GM19025 (cell line): Measurements from ENCODE around the gene IKZF1.
A peak's percentile ranks its signal among the peaks of the same experiment; 100 is the strongest.

Experiments used
- ATAC-seq: cut with Tn5 transposase; IDR thresholded peaks from one replicate; pipeline ENCODE4 v1.9.1; 2021; ENCODE audit warnings: mild to moderate bottlenecking, low read depth, moderate library complexity; ENCODE audit not compliant: unreplicated experiment

Gene IKZF1

DNA sequence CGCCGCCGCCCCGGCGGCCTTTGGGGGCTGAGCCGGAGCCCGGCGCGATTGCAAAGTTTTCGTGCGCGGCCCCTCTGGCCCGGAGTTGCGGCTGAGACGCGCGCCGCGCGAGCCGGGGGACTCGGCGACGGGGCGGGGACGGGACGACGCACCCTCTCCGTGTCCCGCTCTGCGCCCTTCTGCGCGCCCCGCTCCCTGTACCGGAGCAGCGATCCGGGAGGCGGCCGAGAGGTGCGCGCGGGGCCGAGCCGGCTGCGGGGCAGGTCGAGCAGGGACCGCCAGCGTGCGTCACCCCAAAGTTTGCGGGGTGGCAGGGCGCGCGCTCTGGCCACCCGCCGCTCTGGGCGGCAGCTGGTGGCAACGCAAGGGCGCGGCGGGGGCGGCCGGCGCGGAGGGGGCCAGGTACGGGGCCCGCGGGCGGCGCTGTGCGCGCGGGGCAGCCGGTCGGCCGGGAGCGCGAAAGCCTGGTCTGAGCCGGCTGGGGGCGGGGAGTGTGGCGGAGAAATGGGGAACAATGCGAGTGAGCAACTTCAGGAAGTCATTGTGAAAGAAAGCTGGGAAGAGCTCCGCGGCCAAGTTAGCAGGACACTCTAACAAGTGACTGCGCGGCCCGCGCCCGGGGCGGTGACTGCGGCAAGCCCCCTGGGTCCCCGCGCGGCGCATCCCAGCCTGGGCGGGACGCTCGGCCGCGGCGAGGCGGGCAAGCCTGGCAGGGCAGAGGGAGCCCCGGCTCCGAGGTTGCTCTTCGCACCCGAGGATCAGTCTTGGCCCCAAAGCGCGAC lies at the start of gene IKZF1:
Gene IKZF1 (plus strand): TSS at position 588 of the 782 bp plus-strand sequence. CDS start 14,346 bp downstream, outside the sequence.
- peak; percentile 37 for ATAC-seq

- ATAC-seq, result no peak
Observed at GRCh38 chr7:50261593-50261992, 42.9 kb upstream of the IKZF1 start.

DNA sequence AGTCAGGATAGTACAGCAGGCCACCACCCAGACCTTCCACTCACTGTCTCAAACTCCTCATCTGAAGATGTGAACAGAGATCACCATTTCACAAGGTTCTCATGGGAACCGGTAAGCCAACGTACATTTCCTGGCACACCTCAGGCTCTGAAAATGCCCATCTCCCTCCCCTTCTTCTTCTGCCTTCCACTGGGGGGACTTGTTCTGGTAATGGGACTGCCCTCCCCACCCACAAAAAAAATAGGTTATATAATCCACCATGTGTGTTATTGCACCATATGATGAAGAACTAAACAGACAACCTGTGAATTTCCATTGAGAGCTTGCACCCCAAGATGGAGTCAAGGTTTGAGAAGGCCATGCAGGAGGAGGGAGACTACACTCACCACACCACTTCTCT lies 42.1 kb upstream of the IKZF1 start:
- ATAC-seq, result no peak

DNA sequence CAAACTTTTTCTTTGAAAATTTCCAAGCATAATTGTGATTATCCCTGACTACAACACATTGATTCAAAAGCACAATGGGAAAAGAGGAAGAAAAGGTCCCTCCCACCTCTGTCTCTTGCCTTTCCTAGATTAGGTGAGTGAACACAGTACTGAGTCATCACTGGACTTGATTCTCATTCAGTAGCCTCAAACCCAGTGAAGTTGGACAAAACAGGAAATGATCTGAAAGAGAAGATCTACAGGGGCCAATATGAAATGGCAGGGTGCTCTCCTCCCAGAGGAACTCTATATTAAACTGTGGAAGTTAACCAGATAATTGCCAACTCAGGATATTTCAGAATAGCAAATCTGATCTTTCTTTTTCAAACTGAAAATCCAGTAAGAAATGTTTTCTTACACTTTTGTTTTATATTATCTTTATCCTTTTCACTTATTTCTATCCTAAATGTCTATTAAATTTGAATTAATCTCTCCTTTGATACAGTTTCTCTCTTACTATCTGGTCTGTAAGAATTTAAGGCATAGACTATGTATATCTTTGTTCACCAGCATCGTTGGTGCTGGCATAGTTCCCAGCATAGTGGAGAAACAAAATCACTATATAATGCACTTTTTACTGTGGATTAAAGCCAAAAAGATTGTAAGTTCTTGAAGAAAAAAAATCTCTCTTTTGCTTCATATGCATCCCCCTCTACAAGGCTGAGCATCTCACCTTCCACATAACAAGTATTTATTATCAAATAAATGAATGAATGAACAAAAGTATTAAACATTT lies 41.4 kb upstream of the IKZF1 start:
- ATAC-seq, result peak; percentile 45

DNA sequence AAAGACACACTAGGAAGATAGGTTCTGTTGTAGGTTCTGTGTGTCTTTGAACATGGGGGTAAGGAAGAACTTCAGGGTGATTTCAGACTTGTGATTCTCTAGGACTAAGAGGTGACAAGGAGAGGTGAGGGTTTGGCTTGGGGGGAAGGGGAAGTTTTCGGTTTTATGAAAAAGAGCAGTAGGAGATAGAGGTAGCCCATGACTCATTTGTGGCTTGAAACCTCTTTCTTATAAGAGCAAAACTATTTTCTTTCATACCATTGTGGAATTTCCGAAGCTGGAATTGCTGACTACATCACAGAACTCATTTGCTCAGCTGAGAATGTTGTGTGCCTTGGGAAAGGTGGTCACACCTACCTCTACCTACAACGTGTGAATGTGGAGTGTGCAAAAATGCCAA lies 39.6 kb upstream of the IKZF1 start:
- no peak for ATAC-seq

- no peak for ATAC-seq
Observed at GRCh38 chr7:50265968-50266634, 38.4 kb upstream of the IKZF1 start.

DNA sequence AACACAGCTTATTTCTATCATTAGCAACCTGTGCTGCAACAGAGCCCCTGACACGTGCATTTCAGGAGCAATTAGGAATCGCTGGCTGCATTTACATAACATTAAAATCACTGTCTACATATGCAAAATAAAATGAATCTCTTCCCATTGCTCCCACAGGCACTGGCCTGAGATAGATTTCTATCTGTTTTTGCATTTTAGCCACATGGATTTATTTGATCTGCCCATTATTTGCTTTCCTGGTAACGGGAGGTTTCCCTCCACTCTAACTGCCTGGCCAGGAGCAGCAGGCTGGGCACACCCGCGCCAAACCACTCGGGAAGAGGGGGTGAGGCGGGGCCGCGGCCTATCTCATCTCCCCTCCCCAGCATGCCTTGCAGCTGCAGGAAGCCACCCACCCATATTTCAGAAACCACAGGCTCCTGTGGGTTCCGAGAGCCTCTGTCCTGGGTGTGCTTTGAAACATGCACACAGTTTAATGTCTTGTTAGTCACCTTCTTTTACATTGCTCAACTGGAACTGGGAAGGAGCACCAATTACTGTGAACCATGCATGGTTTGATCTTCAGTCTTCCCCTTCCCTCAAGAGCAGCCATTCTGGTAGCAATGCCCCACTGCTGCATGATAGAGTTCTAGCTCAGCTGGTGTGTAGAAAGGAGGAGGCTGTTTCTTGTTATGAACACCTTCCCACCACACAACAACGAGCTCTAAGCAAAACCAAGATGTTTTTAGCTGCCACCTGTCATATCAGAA lies 37.7 kb upstream of the IKZF1 start:
- ATAC-seq, result peak; percentile 40

- no peak for ATAC-seq
Observed at GRCh38 chr7:50267525-50268041, 36.9 kb upstream of the IKZF1 start.

GRCh38 chr7:50268223-50268622 lies 36.3 kb upstream of the IKZF1 start:
- ATAC-seq, result peak; percentile 14

DNA sequence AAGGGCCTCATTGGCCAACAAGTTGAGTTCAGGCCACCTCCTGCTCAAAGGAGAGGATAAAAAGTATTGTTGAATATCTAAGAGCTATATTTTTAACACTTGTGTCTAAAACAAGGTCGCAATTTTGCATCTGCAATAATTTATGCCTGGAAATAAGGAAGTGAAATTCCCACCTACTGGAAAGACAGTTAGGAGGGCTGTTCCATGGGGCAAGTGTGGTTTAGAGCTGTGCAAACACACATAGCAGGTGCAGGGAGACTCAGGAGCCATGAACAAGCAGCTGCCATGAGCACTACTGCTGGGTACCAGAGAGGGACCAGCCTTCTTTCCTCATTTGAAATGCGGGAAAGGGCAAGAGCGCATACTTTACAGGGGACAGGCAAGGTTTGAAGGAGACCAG lies 35.5 kb upstream of the IKZF1 start:
- no peak for ATAC-seq

DNA sequence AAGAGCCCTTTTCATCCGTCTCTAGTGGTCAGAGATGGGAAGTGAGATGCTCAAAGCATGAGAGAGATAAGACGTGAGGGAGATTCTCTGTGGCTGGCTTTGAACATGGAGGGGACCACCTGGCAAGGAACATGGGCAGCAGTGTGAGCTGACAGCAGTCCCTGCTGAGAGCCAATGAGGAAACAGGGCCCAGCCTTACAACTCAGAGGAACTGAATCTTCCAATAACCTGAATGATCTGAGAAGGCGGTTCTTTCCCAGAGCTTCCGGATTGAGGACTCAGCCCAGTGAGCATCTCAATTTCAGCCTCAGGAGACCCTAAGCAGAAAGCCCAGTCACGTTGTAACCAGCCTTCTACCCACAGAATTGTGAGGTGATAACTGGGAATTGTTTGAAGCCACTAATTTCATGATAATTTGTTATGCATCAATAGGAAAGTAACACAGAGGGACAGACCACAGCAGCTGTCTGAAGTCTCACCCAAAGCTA lies 33.9 kb upstream of the IKZF1 start:
- ATAC-seq, result peak; percentile 19

GRCh38 chr7:50272808-50273207 lies 31.7 kb upstream of the IKZF1 start:
- ATAC-seq, result peak; percentile 46

DNA sequence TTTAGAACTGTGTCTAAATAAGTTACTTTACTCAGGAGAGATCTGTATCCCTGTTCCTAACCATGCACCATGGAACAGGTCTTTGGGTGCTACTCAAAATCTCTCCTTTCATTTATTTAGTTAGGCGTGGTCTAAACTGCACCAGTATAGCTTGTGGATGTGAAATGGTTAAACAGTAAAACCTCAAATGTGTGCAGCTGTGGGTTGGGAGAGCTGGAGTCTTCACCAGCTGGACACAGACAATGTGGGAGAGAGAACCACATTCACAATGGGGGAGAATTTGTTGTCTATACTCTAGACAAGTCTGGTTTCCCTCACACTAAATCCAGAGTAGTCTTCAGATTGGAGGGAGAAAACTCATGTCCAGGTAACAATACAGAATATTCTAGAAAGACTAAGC lies 31.2 kb upstream of the IKZF1 start:
- no peak for ATAC-seq

GRCh38 chr7:50273870-50274269 lies 30.6 kb upstream of the IKZF1 start:
- ATAC-seq, result no peak

DNA sequence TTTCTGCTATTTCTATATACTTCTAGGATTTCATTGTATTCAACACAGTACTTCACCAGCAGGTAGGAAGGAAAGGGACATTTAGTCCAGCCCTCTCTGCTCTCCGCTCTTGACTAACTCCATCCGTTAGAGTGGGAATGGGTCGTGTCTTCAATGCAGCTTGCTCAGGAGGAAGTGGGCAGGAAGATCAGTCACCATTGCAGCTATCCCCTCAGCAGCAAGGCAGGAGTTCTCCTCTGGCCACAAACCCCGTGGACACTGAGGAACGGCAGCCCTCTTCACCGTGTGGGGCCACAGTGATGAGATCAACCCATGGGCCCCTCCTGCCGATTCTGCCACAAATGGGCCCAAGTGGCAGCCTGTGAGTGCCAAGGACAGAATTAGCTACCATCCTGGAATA lies 30.2 kb upstream of the IKZF1 start:
- no peak for ATAC-seq

DNA sequence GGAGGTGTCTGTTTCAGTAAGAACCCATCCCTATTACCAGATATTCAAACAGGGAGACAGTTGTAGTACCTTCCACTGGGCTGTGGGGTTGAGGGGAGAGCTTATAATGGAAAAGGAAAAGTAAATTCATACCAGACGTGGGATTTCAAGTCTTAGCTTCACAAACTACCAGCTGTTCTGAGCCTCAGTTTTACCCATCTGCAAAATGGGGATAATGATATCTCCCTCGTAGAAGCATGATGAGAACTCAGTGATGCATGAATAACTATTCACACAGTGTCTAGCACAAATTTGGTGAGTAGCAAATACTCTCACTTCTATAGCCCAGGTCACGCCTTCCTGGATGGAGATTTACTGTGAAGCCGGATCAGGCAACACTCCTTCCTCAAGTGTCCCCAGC lies 29.1 kb upstream of the IKZF1 start:
- no peak for ATAC-seq

DNA sequence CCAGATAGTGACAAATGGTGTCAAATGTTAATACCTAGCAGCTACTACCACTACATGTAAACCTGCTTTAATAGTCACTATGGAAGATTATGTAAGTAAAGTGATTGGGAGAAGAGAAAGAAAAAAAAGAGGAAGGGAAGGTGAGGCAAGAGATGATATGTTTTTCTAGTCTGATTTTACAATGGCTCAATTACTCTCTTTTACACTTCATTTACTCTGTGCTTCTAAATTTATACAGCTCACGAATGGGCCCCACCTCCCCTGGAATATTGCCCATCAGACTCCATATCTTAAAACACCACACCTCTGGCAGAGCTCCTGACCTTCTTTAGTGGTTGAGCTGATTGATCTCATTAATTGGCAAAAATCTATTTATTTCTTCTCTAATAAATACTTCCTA lies 28.0 kb upstream of the IKZF1 start:
- no peak for ATAC-seq

- no peak for ATAC-seq
Observed at GRCh38 chr7:50278120-50278519, 26.4 kb upstream of the IKZF1 start.

GRCh38 chr7:50281680-50282445 lies 22.7 kb upstream of the IKZF1 start:
- peak; percentile 94 for ATAC-seq
